ENCODE measurements around the gene DTL. TPM values are rescaled to one million over a fixed set of nuclear protein-coding genes. Genes with fewer than 3 reads are reported as not detected.

The DTL gene
- total RNA-seq, 1 experiment from 2014 or later: 41.0 TPM

DNA sequence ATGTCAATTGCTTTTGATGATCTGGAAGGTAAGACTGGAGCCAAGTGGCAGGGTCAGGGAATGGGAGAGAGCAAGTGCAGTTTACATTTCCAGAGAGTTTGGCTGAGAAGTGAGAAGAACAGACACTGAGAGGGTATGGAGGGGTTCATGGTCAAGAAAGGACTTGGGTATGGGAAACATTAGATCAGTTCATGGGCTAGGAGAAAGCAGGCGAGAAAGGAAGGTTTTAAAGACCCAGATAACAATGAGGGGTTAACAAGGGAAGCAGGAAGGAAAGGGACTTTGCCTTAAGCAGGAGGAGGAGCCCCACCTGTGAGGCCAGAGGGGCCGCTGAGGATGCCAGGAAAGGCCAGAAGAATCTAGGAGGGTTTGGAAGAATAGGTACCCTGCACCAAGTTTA, 78.2 kb downstream of the DTL start:
- no peaks in the 10 kb centered on the region; a peak in 1 of 4 replicates for H3K4me1 ChIP-seq (ENCODE audit: control insufficient read depth in 1 of 2, insufficient read depth in 2 of 2, low read length in 2 of 2)
- no peak overlapping the region for H3K4me2 ChIP-seq (ENCODE audit: low read length)
- ChIA-PET CTCF (no interaction called here), POLR2A (no interaction called here), RAD21 (ENCODE audit: low non-redundant PET in 1 of 2, low total read pairs in 2 of 2, uncharacterized antibody in 2 of 2, unreplicated experiment in 2 of 2) (no interaction called here)
- H3K9me3 ChIP-seq (ENCODE audit: control insufficient read depth in 1 of 2, insufficient read depth in 1 of 2, low read depth in 1 of 2, low read length in 2 of 2): no peaks in the 10 kb centered on the region
- no peaks in the 10 kb centered on the region for H3K79me2 ChIP-seq (ENCODE audit: insufficient read depth, low read length)
- H3K9ac ChIP-seq (ENCODE audit: low read length): no peak overlapping the region
- H3K9me2 ChIP-seq (ENCODE audit: insufficient read depth): no peaks in the 10 kb centered on the region
- H4K20me1 ChIP-seq (ENCODE audit: insufficient read depth): no peaks in the 10 kb centered on the region; the same call in 1 of the 2 replicates
- intact Hi-C loops (cut with micrococcal nuclease): no loop called here
- TF ChIP-seq, protein P1, sequence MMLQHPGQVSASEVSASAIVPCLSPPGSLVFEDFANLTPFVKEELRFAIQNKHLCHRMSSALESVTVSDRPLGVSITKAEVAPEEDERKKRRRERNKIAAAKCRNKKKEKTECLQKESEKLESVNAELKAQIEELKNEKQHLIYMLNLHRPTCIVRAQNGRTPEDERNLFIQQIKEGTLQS (IDR thresholded peaks at IDR 0.05): no peak
- TF ChIP-seq EZH2phosphoT487 (IDR thresholded peaks at IDR 0.05; ENCODE audit: borderline replicate concordance): no peak
- TF ChIP-seq, protein P2, sequence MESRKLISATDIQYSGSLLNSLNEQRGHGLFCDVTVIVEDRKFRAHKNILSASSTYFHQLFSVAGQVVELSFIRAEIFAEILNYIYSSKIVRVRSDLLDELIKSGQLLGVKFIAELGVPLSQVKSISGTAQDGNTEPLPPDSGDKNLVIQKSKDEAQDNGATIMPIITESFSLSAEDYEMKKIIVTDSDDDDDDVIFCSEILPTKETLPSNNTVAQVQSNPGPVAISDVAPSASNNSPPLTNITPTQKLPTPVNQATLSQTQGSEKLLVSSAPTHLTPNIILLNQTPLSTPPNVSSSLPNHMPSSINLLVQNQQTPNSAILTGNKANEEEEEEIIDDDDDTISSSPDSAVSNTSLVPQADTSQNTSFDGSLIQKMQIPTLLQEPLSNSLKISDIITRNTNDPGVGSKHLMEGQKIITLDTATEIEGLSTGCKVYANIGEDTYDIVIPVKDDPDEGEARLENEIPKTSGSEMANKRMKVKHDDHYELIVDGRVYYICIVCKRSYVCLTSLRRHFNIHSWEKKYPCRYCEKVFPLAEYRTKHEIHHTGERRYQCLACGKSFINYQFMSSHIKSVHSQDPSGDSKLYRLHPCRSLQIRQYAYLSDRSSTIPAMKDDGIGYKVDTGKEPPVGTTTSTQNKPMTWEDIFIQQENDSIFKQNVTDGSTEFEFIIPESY (IDR thresholded peaks at IDR 0.05; ENCODE audit: extremely low read depth, insufficient replicate concordance, low read length): no peak
- TF ChIP-seq JUND (IDR thresholded peaks at IDR 0.05): no peak
- TF ChIP-seq SP1 (IDR thresholded peaks at IDR 0.05; ENCODE audit: low read depth): no peak
- no peak for TF ChIP-seq SRF (IDR thresholded peaks at IDR 0.05; ENCODE audit: low read depth)
- no peak for TF ChIP-seq EGR1 (IDR thresholded peaks at IDR 0.05; ENCODE audit: low read depth)
- no peak for TF ChIP-seq ELF1 (IDR thresholded peaks at IDR 0.05; ENCODE audit: borderline replicate concordance, low read depth)
- TF ChIP-seq, protein P3, sequence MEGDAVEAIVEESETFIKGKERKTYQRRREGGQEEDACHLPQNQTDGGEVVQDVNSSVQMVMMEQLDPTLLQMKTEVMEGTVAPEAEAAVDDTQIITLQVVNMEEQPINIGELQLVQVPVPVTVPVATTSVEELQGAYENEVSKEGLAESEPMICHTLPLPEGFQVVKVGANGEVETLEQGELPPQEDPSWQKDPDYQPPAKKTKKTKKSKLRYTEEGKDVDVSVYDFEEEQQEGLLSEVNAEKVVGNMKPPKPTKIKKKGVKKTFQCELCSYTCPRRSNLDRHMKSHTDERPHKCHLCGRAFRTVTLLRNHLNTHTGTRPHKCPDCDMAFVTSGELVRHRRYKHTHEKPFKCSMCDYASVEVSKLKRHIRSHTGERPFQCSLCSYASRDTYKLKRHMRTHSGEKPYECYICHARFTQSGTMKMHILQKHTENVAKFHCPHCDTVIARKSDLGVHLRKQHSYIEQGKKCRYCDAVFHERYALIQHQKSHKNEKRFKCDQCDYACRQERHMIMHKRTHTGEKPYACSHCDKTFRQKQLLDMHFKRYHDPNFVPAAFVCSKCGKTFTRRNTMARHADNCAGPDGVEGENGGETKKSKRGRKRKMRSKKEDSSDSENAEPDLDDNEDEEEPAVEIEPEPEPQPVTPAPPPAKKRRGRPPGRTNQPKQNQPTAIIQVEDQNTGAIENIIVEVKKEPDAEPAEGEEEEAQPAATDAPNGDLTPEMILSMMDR (IDR thresholded peaks at IDR 0.05 in 2 of 3, conservative IDR thresholded peaks at IDR 0.05 in 1 of 3; ENCODE audit: borderline replicate concordance in 1 of 3, insufficient read depth in 1 of 3, low read depth in 2 of 3, low read length in 2 of 3): no peak
- TF ChIP-seq CBX3 (IDR thresholded peaks at IDR 0.05; ENCODE audit: low read depth): no peak
- DNase-seq (ENCODE audit: low read depth, low spot score): no peak
- no TSS peak for BruUV-seq (replicated peaks)
- no peak overlapping the region for H3K4me3 ChIP-seq (replicated peaks in 1 of 2; ENCODE audit: low read depth in 1 of 2, low read length in 2 of 2)
- H3K27ac ChIP-seq (ENCODE audit: low read depth, low read length): no peak overlapping the region
- no peak overlapping the region for H2AFZ ChIP-seq (ENCODE audit: low read depth, low read length, poor library complexity, severe bottlenecking)
- no peak for ATAC-seq
- H3K27me3 ChIP-seq (ENCODE audit: insufficient read depth, low read length): no peaks in the 10 kb centered on the region
- no peaks in the 10 kb centered on the region for H3K36me3 ChIP-seq (ENCODE audit: control insufficient read depth in 1 of 2, insufficient read depth in 2 of 2, low read length in 2 of 2)

Measured in HCT116 (cell line).